Midbrain (tissue), 1 donor: ENCODE data around the gene NMRAL1.

Experiments used
- DNase-seq: peaks from one replicate; lab custom pipeline; 2025; lab: John Stamatoyannopoulos, UW

NMRAL1 gene

GRCh38 chr16:4426021-4426684 lies 48.3 kb downstream of the NMRAL1 start:
- no peak for DNase-seq

GRCh38 chr16:4425378-4426020 lies 48.9 kb downstream of the NMRAL1 start, which contains the start of gene DNAJA3:
TSS of gene DNAJA3 (plus strand) at chr16:4425868. CDS start at chr16:4425882, 14 bp downstream.
- DNase-seq, result peak; percentile 96

DNA sequence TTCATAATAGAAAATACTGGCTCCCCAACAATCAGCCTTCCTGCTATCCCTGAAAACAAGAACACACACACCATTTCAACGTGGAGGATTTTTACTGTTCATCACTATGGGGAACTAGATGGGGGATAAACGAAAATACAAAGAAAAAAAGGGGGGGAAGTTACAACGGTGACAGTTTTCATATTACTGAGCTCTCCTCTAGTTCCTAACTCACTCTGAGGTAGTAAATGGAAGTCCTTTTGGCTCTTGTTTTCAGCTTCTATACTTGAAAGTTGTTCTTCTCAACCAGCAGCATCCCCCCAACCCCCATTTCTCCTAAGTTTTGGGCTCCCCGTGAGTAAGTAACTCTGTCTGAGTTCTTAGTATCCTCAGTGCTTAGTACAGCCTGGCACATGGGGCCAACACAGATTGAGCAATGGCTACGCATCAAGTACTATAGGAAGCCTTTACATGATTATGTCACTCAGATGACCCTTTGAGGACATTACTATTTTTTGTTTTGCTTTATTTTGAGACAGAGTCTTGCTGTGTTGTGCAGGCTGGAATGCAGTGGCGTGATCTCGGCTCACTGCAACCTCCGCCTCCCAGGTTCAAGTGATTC lies 53.8 kb downstream of the NMRAL1 start:
- DNase-seq, result no peak

- DNase-seq, result no peak
These were observed 54.9 kb downstream of the NMRAL1 start for GRCh38 chr16:4419402-4419959.

DNA sequence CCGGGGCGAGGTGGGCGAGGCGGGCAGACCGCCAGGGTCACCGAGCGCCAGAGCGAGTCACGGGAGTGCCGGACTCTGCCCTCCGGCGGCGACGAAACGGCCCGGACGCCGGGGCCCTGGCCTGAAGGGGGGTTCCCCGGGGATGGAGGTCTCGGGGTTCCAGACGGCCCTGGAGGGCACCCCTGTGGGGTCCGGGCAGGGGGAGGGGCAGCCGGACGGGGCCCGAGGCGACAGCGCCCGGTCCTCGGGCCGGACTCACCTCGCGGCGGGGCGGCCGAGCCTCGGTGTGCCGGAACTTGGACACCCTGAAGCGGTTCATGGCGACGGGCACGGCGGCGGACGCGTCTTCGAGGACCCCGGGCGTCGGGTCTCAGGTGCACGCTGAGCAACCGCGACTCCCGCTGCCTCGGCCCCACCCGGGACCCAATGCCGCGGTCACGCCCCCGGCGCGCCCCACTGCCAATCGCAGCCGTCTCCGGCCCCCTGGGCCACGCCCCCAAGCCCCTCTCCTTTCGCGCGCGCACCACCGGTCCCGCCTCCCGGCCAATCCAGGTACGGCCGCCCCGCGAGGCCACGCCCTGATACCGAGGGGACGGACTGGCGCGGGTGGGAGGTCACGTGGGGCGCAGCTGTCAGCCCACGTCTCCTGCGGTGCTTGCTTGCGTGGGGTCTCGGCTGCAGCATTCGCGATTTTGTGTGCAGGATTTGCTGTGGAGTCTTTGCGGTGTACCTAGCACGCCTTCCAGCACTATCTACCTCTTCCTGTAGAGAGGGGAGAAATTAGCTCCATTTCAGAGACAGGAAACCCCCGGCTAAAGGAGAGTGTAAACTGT lies 58.0 kb downstream of the NMRAL1 start, which contains the start of gene CORO7:
TSS of gene CORO7 (minus strand) at position 397 of the 833 bp plus-strand sequence. CDS start at position 319, 78 bp downstream.
- peak; percentile 97 for DNase-seq

- peak; percentile 71 for DNase-seq
These were observed 58.8 kb downstream of the NMRAL1 start for GRCh38 chr16:4415538-4416199.

- no peak for DNase-seq
These were observed 60.1 kb downstream of the NMRAL1 start for GRCh38 chr16:4414187-4414917.

- DNase-seq, result no peak
These were observed 61.6 kb downstream of the NMRAL1 start for GRCh38 chr16:4412854-4413253.

DNA sequence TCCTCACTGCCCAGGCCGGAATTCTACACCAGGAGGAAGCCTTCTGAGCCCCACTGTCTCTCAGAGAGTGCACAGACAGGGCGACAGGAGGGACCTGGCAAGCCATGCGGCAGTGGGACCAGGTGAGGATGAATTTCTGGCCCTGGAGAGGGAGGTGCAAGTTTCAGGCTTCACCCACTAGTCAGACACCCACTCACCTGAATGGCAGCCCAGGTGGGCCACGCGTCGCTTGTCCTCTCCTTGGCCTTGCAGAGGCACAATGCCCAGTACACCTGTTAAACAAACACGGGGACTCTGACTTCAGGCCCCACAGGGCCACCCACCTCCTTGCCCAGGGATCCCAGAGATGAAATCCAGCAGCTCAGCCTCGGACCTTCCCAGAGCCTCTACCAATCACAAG lies 62.3 kb downstream of the NMRAL1 start:
- no peak for DNase-seq
